ENCODE results near the gene NAALADL2. TPM values are rescaled to one million over a fixed set of nuclear protein-coding genes. Genes with fewer than 3 reads are reported as not detected.
A peak's percentile ranks its signal among the peaks of the same experiment; 100 is the strongest.

The NAALADL2 gene
- total RNA-seq, 1 experiment from 2014 or later, result 0.63 TPM

DNA sequence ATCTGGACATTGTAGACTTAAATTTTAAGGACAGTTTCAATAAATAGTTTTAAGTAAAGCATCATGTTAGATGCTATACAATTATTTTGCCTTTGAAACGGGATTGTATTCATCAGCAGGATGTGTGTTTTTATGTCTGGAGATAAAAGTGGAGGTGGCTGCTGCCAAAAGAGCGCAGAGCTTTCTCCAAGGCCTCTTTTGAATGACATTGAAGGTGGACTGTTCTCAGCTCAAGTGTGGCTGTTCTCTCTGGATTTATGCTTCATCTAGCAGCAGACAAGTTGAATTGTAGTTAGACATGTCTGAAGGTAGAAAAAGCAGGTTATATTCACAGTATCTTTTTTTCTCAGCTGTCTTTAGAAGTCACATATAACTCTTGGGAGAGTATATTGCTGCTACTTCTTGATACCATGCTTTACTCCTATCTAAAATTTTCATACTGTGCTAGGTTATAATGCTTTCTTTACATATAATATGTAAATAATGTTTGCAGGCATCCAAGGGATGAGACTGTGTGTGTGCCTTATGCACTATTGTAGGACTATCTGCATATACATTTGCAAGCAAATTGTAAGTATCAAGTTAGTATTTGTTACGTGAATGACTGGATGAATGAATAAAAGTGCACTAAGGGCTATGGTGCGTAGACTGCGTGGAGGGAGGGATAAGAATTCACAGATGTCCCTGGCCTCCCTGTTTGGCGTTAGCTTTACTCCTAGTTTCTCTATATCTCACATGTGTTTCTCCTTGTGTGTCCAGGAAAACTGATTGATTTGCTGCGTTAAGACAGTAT lies 340.1 kb downstream of the NAALADL2 start:
- DNase-seq (ENCODE audit: low read depth), result no peak

- no peak for DNase-seq (ENCODE audit: low read depth)
These were observed 340.8 kb downstream of the NAALADL2 start for GRCh38 chr3:175199961-175200360.

GRCh38 chr3:175200391-175201095 lies 341.4 kb downstream of the NAALADL2 start:
- DNase-seq (ENCODE audit: low read depth), result peak; percentile 42

GRCh38 chr3:175207361-175207760 lies 348.2 kb downstream of the NAALADL2 start:
- DNase-seq (ENCODE audit: low read depth), result no peak

- DNase-seq (ENCODE audit: low read depth), result no peak
These were observed 349.2 kb downstream of the NAALADL2 start for GRCh38 chr3:175208326-175208725.

DNA sequence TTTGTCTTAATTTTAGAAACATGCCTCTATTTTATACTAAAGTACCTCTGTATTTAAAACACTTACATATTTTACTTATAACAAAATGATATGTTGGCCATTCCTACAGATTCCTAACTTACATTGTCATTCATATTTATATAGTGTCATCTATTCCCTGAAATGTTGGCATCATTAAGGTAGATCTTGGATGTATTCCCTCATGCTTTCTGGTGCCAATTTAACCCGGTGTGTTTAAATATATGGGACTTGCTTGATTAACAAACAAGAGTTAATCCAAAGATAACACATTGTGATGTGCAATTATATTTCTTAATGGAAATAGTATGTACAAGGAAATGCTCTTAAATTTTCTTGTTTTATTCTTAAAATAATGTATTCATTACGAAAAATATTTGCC lies 352.3 kb downstream of the NAALADL2 start:
- DNase-seq (ENCODE audit: low read depth), result no peak

DNA sequence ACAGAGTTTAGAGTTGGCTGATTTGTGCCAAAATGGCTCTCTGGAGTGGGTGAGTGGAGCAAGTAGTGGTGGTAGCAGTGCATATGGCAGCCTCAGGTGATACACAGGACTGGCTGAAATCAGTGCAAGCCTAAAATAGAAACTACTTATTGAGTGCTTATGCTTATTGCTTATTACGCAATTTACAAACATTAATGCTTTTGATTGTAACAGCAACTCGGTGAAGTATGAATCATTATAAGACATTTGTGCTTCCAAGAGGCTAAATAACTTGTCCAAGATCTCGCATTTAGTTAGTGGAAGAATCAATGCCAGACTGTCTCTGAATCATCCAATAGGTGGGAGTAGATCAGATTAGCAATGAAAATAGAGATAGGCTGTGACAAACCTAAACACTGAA lies 353.8 kb downstream of the NAALADL2 start:
- DNase-seq (ENCODE audit: low read depth), result no peak

- no peak for DNase-seq (ENCODE audit: low read depth)
These were observed 355.1 kb downstream of the NAALADL2 start for GRCh38 chr3:175214216-175214615.

DNA sequence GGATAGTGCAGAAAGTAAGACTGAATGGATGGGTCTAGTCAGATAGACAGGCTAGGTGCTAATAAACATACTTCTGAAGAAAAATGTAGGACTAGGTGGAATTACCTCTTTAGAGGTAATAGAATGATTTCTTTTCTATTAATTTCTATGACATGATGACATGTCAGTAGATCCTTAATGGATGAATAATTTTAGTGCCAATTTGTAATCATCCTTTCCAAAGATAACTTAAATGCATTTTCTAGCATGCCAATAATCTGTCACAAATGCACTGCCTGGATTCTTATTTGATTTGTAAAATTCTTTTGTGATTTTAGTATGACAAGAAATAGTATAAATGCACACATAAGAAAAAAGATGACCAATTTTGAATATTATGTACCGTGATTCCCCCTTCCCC lies 356.7 kb downstream of the NAALADL2 start:
- DNase-seq (ENCODE audit: low read depth), result no peak

- peak; percentile 11 for DNase-seq (ENCODE audit: low read depth)
These were observed 363.2 kb downstream of the NAALADL2 start for GRCh38 chr3:175222356-175222755.

DNA sequence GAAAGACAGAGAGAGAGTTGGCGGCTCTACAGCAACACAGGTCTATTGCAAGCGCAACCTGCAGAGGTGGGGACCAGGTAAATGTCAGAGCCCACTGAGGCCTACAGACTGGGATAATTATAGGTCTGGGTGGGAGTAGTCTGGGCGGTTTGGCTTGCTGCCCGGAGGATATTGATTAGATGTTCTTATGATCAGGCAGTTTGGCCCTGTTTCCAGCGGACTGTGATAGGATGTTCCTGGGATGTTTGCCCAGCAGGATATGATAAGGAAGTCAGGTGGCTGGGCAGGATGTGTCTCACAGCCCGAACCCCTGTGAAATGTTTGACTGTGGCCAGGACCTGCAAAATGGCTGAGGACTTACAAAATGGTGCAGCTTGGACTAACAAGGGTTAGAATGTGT lies 364.9 kb downstream of the NAALADL2 start:
- DNase-seq (ENCODE audit: low read depth), result peak; percentile 55

DNA sequence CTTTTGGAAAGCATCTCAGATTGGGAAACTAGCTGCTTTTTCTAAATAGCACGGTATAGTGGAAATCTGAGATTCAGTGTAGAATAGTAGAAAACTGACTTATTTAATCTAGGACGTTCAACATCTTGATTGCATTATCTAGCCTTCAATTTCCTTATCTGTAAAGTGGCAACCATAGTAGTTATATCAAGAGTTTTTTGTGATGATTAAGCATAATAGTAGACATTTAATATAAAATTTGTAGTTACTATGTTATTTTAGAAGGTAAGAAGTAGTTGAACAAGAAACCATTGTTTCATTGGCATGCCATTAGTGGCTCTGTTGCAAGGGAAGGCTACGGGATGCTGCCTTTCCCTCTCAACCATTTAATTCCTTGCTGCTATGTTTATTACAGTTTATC lies 367.3 kb downstream of the NAALADL2 start:
- no peak for DNase-seq (ENCODE audit: low read depth)

DNA sequence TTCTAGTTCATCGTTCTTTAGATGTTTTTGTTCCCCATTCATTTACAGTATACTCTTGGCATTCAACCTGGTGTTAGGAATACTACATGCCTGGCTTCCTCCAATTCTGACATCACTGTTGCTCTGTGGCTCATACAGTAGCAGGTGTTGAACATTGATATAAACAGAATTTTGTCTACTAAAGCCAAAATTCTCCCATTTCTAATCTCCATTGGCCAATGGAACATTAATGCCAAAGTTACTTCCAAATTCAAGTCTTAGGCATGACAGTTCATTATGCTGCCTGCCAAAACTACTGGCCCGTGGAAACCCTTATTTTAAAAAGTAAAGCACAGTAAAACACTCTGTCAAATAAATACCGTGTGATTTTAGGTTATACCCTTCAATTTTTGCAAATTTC lies 368.0 kb downstream of the NAALADL2 start:
- no peak for DNase-seq (ENCODE audit: low read depth)

DNA sequence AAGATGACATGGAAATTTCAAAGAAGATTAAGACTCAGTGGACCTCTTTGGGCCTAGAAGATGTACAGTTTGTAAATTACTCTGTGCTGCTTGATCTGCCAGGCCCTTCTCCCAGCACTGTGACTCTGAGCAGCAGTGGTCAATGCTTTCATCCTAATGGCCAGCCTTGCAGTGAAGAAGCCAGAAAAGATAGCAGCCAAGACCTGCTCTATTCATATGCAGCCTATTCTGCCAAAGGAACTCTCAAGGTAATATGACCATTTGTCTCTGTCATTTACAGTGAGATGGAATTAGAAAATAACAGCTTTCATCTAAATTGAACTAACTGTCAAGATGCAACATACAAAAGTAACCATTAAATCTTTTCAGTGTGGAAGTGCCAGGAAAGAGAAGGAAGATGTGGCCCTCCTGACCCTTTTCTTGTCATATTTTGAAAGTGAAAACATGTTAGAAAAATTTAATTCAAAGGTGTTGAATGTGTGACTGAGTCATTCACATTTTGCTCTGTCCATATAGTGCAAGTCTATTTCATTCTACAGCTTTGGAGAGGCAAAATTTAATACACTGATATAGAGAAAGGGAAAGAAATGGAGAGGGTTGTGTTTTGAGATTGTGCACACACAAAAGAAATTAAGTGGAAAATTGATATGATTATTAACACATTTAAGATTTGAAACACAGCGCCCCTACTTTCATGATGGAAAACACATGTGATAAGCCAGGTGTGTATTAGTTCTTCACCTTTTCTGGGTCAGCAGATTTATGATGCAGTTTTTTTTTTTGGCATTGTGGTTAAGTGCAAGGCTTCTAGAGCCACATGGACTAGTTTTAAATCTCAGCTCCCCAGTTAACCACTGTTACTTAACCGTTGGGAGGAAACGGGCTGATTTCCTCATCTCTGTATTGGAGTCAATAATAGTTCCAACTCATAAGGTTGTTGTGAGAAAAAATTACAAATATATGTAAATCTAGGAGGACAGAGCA lies 375.1 kb downstream of the NAALADL2 start:
- DNase-seq (ENCODE audit: low read depth), result no peak

DNA sequence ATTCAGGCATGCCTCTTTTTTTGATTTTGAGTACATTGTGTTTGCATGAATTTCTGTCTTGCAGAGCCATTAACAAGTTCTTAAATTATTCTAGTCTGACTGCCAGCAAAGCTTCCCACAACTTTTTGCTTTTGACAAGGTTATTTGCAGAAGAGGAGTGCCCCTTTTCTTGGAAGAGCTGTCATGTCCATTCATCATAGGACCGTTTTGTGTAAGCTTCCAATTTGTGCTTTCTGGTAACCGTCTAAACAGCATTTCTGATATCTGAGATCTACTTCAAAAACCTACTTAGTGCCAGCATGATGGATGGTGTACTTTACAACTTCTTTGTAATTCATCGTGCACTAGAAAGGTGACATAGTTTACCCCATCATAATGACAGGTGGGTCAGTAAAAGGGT lies 379.7 kb downstream of the NAALADL2 start:
- DNase-seq (ENCODE audit: low read depth), result no peak

DNA sequence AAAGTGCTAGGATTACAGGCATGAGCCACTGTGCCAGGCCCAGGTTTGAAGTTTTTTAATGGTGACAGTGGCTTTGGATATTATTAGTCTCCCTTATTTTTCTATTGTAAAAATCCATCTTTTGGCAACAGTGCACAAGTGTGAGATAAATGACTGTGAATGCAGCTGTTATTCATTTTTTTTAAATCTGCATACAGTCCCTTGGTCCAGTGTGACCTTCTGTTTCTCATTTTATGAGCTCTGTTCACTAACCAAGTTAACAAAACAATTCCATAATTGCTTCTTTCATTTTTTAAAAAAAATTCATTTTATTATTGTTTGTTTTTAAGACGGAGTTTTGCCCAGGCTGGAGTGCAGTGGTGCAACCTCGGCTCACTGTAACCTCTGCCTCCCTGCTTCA lies 381.8 kb downstream of the NAALADL2 start:
- DNase-seq (ENCODE audit: low read depth), result no peak

DNA sequence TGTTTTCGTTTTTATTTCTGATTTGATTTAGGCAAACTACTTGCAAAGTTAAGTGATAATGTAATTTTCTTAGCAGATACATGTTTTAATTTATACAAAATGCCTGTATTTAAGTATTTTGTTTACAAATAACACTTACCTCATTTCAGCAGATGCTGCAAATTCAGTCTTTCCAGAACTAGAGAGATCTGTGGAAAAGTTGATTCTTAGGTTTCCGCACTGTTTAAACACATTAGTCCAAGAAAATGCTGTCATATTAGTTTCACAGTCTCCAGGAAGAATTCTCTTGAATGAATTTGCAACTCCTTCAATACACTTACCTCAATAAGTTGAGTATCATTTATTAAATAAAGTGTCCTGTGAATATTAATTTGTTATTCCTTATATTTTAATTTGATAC lies 383.1 kb downstream of the NAALADL2 start:
- DNase-seq (ENCODE audit: low read depth), result no peak

DNA sequence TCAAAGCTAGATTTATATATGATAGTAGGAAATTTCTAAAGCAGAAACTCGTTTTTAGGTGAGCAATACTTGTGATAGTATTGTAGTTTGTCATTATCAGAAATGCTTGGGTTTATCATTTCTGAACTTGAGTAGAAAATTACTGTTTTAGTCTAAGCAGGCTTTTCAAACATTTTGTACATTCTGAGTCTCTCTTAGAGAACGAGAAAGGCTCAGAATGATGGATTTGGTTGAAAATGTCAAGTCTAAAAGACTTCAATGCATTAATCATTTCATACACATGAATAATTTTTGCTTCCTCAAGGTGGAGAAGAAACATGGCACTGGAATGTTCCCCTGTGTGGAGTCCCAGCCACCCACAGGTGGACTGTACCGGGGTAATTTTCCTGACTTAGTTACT lies 387.1 kb downstream of the NAALADL2 start:
- DNase-seq (ENCODE audit: low read depth), result no peak

DNA sequence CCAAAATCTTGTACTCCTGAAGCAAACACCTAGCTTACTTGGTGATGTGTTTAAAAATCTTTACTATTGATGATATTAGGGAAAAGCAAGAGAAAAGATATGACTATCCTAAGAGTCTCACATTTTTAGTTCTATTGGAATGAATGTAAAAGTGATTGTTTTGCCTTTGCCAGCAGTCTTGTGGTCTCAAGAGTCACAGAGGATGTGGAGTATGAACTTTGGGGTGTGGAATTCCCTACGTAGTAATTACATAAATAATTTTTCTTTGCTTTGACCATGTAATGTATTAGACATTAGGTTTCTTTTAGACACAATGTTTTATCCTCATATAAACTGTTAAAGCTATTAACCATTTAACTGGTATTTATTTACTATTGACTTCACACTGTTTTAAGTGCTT lies 387.6 kb downstream of the NAALADL2 start:
- DNase-seq (ENCODE audit: low read depth), result no peak

DNA sequence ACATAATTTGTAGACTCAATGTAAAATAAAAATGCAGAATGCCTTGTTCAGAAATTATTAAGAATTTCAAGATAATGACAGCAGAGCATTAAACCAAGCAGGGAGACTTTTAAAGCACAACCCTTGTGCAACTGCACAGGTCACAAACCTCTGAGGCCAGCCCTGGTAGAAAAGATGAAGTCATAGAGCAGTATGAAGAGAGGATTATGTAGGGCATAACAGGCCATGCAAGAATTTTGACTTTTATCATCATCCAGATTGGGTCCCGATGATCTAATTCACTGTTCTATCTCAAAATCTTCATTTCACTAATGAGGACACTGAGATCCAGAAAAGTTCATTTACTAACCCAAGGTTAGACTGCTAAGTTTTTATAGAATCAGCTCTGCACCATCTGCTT lies 388.5 kb downstream of the NAALADL2 start:
- DNase-seq (ENCODE audit: low read depth), result no peak

- no peak for DNase-seq (ENCODE audit: low read depth)
These were observed 389.7 kb downstream of the NAALADL2 start for GRCh38 chr3:175248832-175249231.

DNA sequence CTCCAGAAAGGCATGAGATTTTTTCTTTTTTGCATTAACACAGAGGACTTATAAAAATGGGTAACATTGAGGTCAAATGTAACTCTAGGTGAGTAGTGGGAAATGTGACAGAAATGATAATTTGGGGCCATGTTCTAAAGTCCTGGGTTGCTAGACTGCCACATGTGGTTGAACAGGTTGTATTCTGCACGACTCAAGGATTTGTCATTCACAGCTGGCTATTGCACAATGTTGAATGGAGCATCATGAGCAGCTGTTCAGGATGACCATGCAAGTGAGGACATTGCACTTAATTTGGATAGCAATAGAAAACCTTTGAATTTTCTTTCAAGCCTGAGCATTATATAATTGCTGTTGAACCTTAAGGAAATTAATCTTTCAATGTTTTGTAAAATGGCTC lies 396.6 kb downstream of the NAALADL2 start:
- peak; percentile 54 for DNase-seq (ENCODE audit: low read depth)

Data from HT1080 (cell line).